Measurements from ENCODE around the gene MPL.
A peak's percentile ranks its signal among the peaks of the same experiment; 100 is the strongest.
"Not testable (repeated sequence)": the region's sequence is repeated elsewhere in the genome, so short reads cannot be mapped to it uniquely, and the experiment has no call there.

The MPL gene

GRCh38 chr1:43395523-43395922 is 57.9 kb downstream of the MPL start:
- Histone ChIP-seq H3K9ac (no peak overlapping the region), H2AFZ (no peak overlapping the region), H3K9me3 (ENCODE audit: control insufficient read depth, low read length) (no peaks in the 10 kb centered on the region), H3K4me1 (peaks cover 10% of the 10 kb centered on the region), H3K79me2 (peaks cover 4% of the 10 kb centered on the region), H3K27ac (no peak overlapping the region), H3K4me3 (ENCODE audit: low read depth, low read length) (no peak overlapping the region), H3K4me2 (ENCODE audit: low read length) (no peak overlapping the region), H3K27me3 (ENCODE audit: control insufficient read depth, insufficient read depth, low read length) (no peaks in the 10 kb centered on the region), H3K36me3 (ENCODE audit: control insufficient read depth, insufficient read depth, low read length) (no peaks in the 10 kb centered on the region)
- TF ChIP-seq, protein P1, sequence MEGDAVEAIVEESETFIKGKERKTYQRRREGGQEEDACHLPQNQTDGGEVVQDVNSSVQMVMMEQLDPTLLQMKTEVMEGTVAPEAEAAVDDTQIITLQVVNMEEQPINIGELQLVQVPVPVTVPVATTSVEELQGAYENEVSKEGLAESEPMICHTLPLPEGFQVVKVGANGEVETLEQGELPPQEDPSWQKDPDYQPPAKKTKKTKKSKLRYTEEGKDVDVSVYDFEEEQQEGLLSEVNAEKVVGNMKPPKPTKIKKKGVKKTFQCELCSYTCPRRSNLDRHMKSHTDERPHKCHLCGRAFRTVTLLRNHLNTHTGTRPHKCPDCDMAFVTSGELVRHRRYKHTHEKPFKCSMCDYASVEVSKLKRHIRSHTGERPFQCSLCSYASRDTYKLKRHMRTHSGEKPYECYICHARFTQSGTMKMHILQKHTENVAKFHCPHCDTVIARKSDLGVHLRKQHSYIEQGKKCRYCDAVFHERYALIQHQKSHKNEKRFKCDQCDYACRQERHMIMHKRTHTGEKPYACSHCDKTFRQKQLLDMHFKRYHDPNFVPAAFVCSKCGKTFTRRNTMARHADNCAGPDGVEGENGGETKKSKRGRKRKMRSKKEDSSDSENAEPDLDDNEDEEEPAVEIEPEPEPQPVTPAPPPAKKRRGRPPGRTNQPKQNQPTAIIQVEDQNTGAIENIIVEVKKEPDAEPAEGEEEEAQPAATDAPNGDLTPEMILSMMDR (IDR thresholded peaks at IDR 0.05): no peak

- no peaks in the 10 kb centered on the region for H3K27me3 ChIP-seq (ENCODE audit: control insufficient read depth, insufficient read depth, low read length)
- no peak overlapping the region for H3K9ac ChIP-seq
- peaks cover 6% of the 10 kb centered on the region for H3K4me1 ChIP-seq
- no peak overlapping the region for H3K27ac ChIP-seq
- H3K4me3 ChIP-seq (ENCODE audit: low read depth, low read length): no peak overlapping the region
- H3K4me2 ChIP-seq (ENCODE audit: low read length): peak overlapping the region; percentile 10
- no peaks in the 10 kb centered on the region for H3K36me3 ChIP-seq (ENCODE audit: control insufficient read depth, insufficient read depth, low read length)
- TF ChIP-seq, protein P1 (IDR thresholded peaks at IDR 0.05): no peak
- no peak overlapping the region for H2AFZ ChIP-seq
- H3K79me2 ChIP-seq: peaks cover 8% of the 10 kb centered on the region
- no peaks in the 10 kb centered on the region for H3K9me3 ChIP-seq (ENCODE audit: control insufficient read depth, low read length)
Measured at GRCh38 chr1:43396059-43396458, 58.4 kb downstream of the MPL start.

DNA sequence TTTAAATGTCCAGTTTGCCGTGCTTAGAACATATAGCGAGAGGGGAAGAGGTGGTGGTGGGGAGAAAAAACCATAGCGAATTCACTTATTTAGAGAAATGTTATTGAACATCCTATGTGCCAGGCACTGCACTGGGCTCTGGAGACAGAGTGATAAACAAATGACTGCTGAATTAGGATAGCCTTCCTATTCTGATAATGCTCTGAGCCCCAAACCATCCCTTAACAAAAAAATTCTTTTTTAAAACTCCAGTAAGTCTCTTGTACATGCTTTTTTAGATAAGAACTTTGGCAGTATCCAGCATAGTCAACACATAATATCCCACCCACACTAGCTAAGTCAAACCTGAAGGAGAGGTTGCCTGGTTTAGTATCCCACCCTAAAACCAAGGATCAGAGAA is 60.6 kb downstream of the MPL start:
- TF ChIP-seq, protein P1 (IDR thresholded peaks at IDR 0.05): no peak
- H3K36me3 ChIP-seq (ENCODE audit: control insufficient read depth, insufficient read depth, low read length): no peaks in the 10 kb centered on the region
- H3K9ac ChIP-seq: no peak overlapping the region
- no peak overlapping the region for H2AFZ ChIP-seq
- H3K27ac ChIP-seq: no peak overlapping the region
- no peak overlapping the region for H3K4me3 ChIP-seq (ENCODE audit: low read depth, low read length)
- H3K9me3 ChIP-seq (ENCODE audit: control insufficient read depth, low read length): no peaks in the 10 kb centered on the region
- H3K4me1 ChIP-seq: peaks cover 10% of the 10 kb centered on the region
- no peak overlapping the region for H3K4me2 ChIP-seq (ENCODE audit: low read length)
- H3K79me2 ChIP-seq: peaks cover 12% of the 10 kb centered on the region
- no peaks in the 10 kb centered on the region for H3K27me3 ChIP-seq (ENCODE audit: control insufficient read depth, insufficient read depth, low read length)

- peaks cover 12% of the 10 kb centered on the region for H3K79me2 ChIP-seq
Measured at GRCh38 chr1:43400441-43400840, 62.8 kb downstream of the MPL start.

DNA sequence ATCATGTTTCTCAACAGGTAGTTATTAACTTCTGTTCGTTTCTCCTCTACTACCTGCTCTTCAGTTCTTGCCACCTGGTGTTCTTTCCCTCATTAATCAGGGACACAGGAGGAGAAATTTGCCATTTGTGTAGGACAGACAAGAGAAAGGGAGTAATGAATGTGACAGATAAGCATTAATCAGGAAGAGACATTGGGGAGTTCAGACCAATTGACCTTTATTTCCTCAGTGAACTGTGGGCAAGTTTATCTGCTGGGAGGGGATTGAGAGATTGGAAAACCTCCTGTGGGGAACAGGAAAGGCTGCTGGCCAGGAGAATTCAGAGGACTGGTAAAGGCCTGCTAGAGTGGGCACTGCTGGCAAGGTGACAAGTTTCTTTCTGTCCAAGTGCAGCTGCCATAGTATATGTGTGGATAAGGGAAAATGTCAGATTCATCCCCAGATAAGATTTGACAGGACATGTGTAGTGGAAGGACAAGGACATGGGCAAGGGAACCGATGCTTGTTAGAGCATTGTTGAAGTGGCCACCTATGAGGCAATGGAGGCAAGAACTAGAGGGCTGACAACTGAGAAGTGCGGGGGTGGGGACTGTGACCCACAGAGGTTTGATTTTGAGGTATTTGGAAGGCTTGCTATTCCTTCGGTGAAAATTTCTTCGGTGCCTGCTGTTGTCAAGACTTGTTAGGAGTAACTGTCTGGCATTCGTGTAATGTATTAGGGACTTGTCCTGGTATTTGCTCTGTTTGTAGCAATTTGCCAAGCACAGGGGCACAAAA is 64.7 kb downstream of the MPL start:
- H2AFZ ChIP-seq: no peak overlapping the region
- peaks cover 12% of the 10 kb centered on the region for H3K79me2 ChIP-seq
- H3K4me2 ChIP-seq (ENCODE audit: low read length): peak overlapping the region; percentile 34
- peaks cover 10% of the 10 kb centered on the region for H3K4me1 ChIP-seq
- H3K27me3 ChIP-seq (ENCODE audit: control insufficient read depth, insufficient read depth, low read length): no peaks in the 10 kb centered on the region
- no peaks in the 10 kb centered on the region for H3K9me3 ChIP-seq (ENCODE audit: control insufficient read depth, low read length)
- H3K27ac ChIP-seq: no peak overlapping the region
- no peaks in the 10 kb centered on the region for H3K36me3 ChIP-seq (ENCODE audit: control insufficient read depth, insufficient read depth, low read length)
- TF ChIP-seq, protein P1 (IDR thresholded peaks at IDR 0.05): no peak
- H3K9ac ChIP-seq: no peak overlapping the region
- H3K4me3 ChIP-seq (ENCODE audit: low read depth, low read length): no peak overlapping the region

More at GRCh38 chr1:43400441-43400840, 62.8 kb downstream of the MPL start:
- not testable (repeated sequence) for H3K4me1 ChIP-seq; H3K4me2 ChIP-seq (ENCODE audit: low read length); H3K27me3 ChIP-seq (ENCODE audit: control insufficient read depth, insufficient read depth, low read length); H2AFZ ChIP-seq; H3K9ac ChIP-seq; H3K4me3 ChIP-seq (ENCODE audit: low read depth, low read length); H3K9me3 ChIP-seq (ENCODE audit: control insufficient read depth, low read length); H3K36me3 ChIP-seq (ENCODE audit: control insufficient read depth, insufficient read depth, low read length); H3K27ac ChIP-seq
